IPS DF 6.9 (cell line): ENCODE measurements around the gene NUFIP1.

Experiments used
- DNase-seq: peaks from one replicate; pipeline ENCODE4 v3.0.0-alpha.2; 2013; ENCODE audit warnings: low read depth, low spot score
- H3K27ac ChIP-seq: one replicate; pipeline ENCODE4 v1.5.1; 2013; ENCODE audit warnings: low read length, control low read depth
- H3K27me3 ChIP-seq: 2 replicates; pipeline ENCODE4 v1.6.1; 2013; ENCODE audit warnings: mild to moderate bottlenecking, low read length; ENCODE audit not compliant: control insufficient read depth, insufficient read depth
- H3K36me3 ChIP-seq: 2 replicates; pipeline ENCODE4 v1.6.1; 2013; ENCODE audit warnings: low read length; ENCODE audit not compliant: control insufficient read depth, insufficient read depth
- H3K4me1 ChIP-seq: 2 replicates; pipeline ENCODE4 v1.6.1; 2013; ENCODE audit warnings: low read length; ENCODE audit not compliant: control insufficient read depth, insufficient read depth
- H3K4me3 ChIP-seq: 2 replicates; pipeline ENCODE4 v1.5.1; 2013; ENCODE audit warnings: mild to moderate bottlenecking, low read length
- H3K9me3 ChIP-seq: 2 replicates; pipeline ENCODE4 v1.6.1; 2013; ENCODE audit warnings: low read length, inconsistent platforms; ENCODE audit not compliant: control insufficient read depth, insufficient read depth
- WGBS: extraction: QIAGEN DNeasy Blood & Tissue Kit; methylation state at CpG from one replicate; pipeline ENCODE4 v1.1.7; 2013; ENCODE audit warnings: mixed read lengths, missing lambda C conversion rate; ENCODE audit not compliant: insufficient read length, insufficient coverage; 5-methylcytosine and 5-hydroxymethylcytosine counted together

Gene NUFIP1

DNA sequence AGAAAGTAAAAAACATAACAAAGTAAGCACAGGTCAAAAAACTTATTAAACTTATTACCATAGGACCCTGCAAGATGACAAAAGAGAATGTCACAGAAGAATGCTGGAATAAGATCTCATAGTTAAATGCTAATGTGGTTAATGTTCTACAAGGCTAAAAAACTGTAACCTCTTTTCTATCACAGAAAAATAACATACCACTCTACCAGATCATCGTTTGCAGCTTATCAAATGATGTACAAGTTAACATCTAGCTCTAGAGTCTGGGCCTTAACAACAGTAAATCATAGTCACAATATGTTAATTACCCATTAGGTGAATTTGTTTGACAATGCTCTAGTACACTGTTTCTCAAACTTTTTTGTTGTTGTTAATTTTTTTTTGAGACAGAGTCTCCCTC, 53.0 kb downstream of the NUFIP1 start:
- no peak overlapping the region for H3K27ac ChIP-seq
- H3K36me3 ChIP-seq = no peaks in the 10 kb centered on the region
- H3K27me3 ChIP-seq = no peaks in the 10 kb centered on the region
- no peaks in the 10 kb centered on the region for H3K4me1 ChIP-seq
- no peak overlapping the region for H3K4me3 ChIP-seq
- no peak for DNase-seq
- no peaks in the 10 kb centered on the region for H3K9me3 ChIP-seq
- no CpG with 5 or more reads among the region's 1 CpG for WGBS

DNA sequence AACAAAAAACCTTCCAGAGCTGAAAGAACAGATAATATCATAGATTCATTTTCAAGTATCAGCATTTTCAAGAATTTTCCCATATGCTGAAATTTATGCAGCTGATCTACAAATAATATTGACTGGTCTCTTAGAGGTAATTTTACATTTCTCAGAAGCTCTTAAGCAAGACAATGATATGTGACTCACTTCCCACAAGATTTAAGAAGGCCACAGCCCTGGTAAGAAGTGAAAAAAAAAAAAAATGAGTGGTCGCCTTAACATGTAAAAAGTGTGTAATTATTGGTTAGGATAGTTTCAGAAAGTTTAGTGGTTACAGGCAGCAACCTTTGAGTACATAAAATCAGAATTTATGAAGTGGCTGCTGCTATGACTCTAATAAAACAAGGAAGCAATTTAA, 54.5 kb downstream of the NUFIP1 start:
- no CpG with 5 or more reads among the region's 1 CpG for WGBS
- Histone ChIP-seq H3K9me3 (no peaks in the 10 kb centered on the region), H3K27me3 (no peaks in the 10 kb centered on the region), H3K36me3 (no peaks in the 10 kb centered on the region), H3K4me3 (no peak overlapping the region), H3K4me1 (no peaks in the 10 kb centered on the region), H3K27ac (no peak overlapping the region)
- no peak for DNase-seq

DNA sequence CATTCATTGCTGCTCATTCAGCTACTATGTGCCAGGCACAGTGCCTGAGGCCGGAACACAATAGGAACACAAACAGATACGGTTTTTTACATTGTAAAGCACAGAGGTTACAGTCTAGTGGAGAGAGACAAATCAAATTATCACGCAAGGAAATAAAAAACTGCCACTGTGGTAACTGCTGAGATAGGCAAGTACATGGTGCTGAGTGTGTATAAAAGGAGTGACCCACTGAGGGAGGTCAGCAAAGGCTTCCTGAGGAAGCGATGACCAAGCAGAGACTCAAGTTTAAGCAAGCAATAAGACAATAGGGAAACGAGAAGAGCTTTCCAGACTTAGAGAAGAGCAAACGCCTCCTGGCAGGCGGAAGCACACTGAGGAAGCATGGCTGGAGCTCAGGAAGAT, 56.4 kb downstream of the NUFIP1 start:
- no peak overlapping the region for H3K4me3 ChIP-seq
- no peaks in the 10 kb centered on the region for H3K27me3 ChIP-seq
- no peak overlapping the region for H3K27ac ChIP-seq
- no peaks in the 10 kb centered on the region for H3K4me1 ChIP-seq
- no CpG with 5 or more reads among the region's 7 CpGs for WGBS
- DNase-seq = no peak
- H3K36me3 ChIP-seq = no peaks in the 10 kb centered on the region
- H3K9me3 ChIP-seq = no peaks in the 10 kb centered on the region

DNA sequence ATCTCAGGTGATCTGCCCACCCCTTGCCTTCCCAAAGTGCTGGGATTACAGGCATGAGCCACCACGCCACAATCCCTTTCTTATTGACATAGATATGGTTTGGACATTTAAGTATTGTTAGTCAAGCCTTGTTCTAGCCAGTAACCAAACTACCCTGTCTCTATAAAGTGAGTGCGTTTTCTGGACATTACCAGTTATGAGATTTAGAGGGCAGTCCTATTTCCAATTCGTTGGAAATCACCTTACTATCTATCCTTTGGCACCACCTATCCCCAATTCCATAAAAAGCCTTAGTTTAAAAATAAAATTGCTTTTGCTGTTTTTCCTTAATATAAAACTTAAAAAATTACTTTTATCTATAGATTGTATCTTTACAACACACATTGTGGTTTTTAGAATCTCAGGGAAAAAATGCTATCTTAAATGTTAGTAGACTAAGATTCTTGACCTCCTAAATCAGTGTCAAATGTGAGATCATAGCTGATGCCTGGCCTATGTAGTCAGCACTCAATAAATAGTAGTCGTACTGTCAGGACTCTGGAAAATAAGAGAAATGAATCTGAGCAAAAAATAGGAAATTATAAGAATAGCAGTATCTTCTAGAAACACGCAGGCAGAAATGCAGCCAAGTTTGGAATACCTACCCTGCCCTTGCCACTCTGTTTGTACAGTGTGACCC, 57.0 kb downstream of the NUFIP1 start:
- DNase-seq = no peak
- whole genome bisulfite sequencing = no CpG with 5 or more reads among the region's 5 CpGs
- Histone ChIP-seq H3K27me3 (no peaks in the 10 kb centered on the region), H3K9me3 (no peaks in the 10 kb centered on the region), H3K4me3 (no peak overlapping the region), H3K27ac (no peak overlapping the region), H3K36me3 (no peaks in the 10 kb centered on the region), H3K4me1 (no peaks in the 10 kb centered on the region)

GRCh38 chr13:44930963-44931623, 58.2 kb downstream of the NUFIP1 start:
- no CpG with 5 or more reads among the region's 7 CpGs for WGBS
- Histone ChIP-seq H3K9me3 (no peaks in the 10 kb centered on the region), H3K27me3 (no peaks in the 10 kb centered on the region), H3K27ac (no peak overlapping the region), H3K4me1 (no peaks in the 10 kb centered on the region), H3K36me3 (no peaks in the 10 kb centered on the region), H3K4me3 (no peak overlapping the region)
- no peak for DNase-seq

DNA sequence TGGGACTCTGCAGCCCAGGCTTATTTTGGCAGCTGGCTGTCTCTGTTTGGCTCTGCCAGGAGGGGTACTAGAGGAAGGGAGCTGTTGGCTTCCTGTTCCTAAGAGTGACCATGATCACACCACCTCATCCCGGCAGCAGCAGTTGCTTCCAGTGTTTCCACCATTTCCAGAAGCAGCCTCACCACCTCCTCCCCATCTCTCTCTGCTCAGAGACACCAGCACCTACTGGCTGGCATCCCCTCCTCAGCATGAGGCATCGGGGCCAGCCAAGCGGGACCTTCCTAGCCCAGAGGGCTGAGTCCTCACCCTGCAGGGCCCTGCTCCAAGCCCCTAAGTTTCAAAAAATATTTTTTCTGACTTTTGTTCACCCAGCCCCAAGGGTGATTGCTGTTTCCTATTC, 59.0 kb downstream of the NUFIP1 start:
- Histone ChIP-seq H3K36me3 (no peaks in the 10 kb centered on the region), H3K4me3 (no peak overlapping the region), H3K4me1 (no peaks in the 10 kb centered on the region), H3K27me3 (no peaks in the 10 kb centered on the region), H3K9me3 (no peaks in the 10 kb centered on the region), H3K27ac (no peak overlapping the region)
- DNase-seq = no peak
- WGBS = no CpG with 5 or more reads among the region's 3 CpGs

- no peak overlapping the region for H3K4me3 ChIP-seq
- no CpG with 5 or more reads among the region's 3 CpGs for WGBS
- DNase-seq = no peak
These were observed 59.6 kb downstream of the NUFIP1 start for GRCh38 chr13:44929692-44930091.

GRCh38 chr13:44927968-44928367, 61.3 kb downstream of the NUFIP1 start:
- no peaks in the 10 kb centered on the region for H3K9me3 ChIP-seq
- no peak overlapping the region for H3K27ac ChIP-seq

More at GRCh38 chr13:44929692-44930091, 59.6 kb downstream of the NUFIP1 start:
- no peak overlapping the region for H3K27ac ChIP-seq
- H3K27me3 ChIP-seq = no peaks in the 10 kb centered on the region
- no peaks in the 10 kb centered on the region for H3K36me3 ChIP-seq
- no peaks in the 10 kb centered on the region for H3K9me3 ChIP-seq
- no peaks in the 10 kb centered on the region for H3K4me1 ChIP-seq

GRCh38 chr13:44921931-44922758, 67.1 kb downstream of the NUFIP1 start:
- no peaks in the 10 kb centered on the region for H3K27me3 ChIP-seq
- no peak overlapping the region for H3K4me3 ChIP-seq
- H3K9me3 ChIP-seq = no peaks in the 10 kb centered on the region
- DNase-seq = no peak
- H3K27ac ChIP-seq = no peak overlapping the region
- no peaks in the 10 kb centered on the region; the same call in 1 of the 2 replicates for H3K4me1 ChIP-seq
- no peaks in the 10 kb centered on the region for H3K36me3 ChIP-seq
- no CpG with 5 or more reads among the region's 2 CpGs for WGBS

More at GRCh38 chr13:44927968-44928367, 61.3 kb downstream of the NUFIP1 start:
- Histone ChIP-seq H3K4me1 (no peaks in the 10 kb centered on the region), H3K4me3 (no peak overlapping the region), H3K27me3 (no peaks in the 10 kb centered on the region), H3K36me3 (no peaks in the 10 kb centered on the region)
- DNase-seq = no peak
- no CpG with 5 or more reads among the region's 4 CpGs for WGBS

DNA sequence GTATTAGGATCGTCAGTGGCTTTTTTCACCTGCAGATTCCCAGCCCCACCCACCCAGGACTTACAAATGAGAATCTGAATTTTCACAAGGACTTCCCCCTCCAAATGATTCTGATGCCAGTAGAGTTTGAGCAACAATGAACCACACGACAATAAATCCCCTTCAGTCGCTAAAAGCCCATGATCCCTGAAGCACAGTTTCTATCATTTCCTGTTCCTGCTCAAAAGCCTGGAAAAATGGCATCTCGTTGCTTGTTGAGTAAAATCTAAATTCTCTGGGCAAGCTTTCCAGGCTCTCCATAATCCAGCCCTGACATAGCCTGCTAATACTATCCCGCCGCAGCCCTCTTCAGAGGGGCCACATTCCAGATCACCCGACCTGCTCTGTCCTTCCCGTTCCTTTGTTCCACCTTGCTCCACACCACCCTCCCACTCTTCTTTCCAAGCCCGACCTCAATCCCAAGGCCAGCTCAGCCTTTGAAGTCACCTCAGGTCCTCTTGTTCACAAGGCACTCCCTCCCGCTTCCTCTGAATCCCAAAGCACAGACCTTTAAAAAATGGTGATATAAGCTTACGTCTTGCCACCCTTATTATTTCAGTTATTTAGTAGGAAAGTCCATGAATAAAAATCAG, 67.9 kb downstream of the NUFIP1 start:
- no peak overlapping the region for H3K27ac ChIP-seq
- H3K27me3 ChIP-seq = no peaks in the 10 kb centered on the region
- H3K4me3 ChIP-seq = no peak overlapping the region
- no peaks in the 10 kb centered on the region for H3K36me3 ChIP-seq
- no peaks in the 10 kb centered on the region; the same call in 1 of the 2 replicates for H3K4me1 ChIP-seq
- no peaks in the 10 kb centered on the region for H3K9me3 ChIP-seq
- no peak for DNase-seq
- no CpG with 5 or more reads among the region's 11 CpGs for WGBS
